GM12892 (cell line): Measurements from ENCODE around the gene FAM222A.
A peak's percentile ranks its signal among the peaks of the same experiment; 100 is the strongest.

ENCODE experiments used
- DNase-seq: peaks from one replicate; pipeline ENCODE4 v3.0.0; 2011; ENCODE audit not compliant: insufficient read length
- FAIRE-seq: peaks from 2 replicates; lab custom pipeline; 2011; peaks lifted over from hg19 to GRCh38; lab: Jason Lieb, UNC
- POLR2A ChIP-seq: IDR thresholded peaks from 2 replicates; pipeline ENCODE4 v1.6.1; 2011; ENCODE audit warnings: low read depth, low read length, control low read depth
- POLR2AphosphoS5 ChIP-seq: IDR thresholded peaks from 2 replicates; pipeline ENCODE4 v1.6.1; 2011; ENCODE audit warnings: low read depth, low read length, control low read depth
- TAF1 ChIP-seq: IDR thresholded peaks from 2 replicates; pipeline ENCODE4 v1.6.1; 2011; ENCODE audit warnings: low read depth, mild to moderate bottlenecking, control low read depth, low read length, borderline replicate concordance

The FAM222A gene

DNA sequence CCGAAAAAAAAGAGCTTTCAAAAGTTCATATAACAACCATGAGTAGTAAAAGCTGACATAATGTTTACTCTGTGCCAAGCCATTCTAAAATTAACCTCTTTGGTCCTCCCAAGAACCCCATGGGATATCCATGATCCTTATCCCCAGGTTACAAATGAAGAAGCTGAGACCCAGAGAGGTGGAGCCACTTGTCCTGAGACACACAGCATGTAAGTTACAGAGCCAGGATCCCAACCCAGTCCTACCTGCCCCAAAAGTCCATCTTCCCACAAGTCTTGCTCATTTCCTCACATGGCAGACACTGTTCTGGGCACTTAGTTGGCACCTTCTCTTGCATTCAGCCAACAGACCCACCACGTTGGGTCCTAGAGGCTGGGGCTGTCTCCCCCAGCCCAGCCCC lies 82.4 kb downstream of the FAM222A start:
- DNase-seq (no peak), FAIRE-seq (no peak)
- TF ChIP-seq POLR2A (no peak), POLR2AphosphoS5 (no peak), TAF1 (no peak)

GRCh38 chr12:109797905-109798669 lies 84.5 kb downstream of the FAM222A start:
- no peak for FAIRE-seq
- DNase-seq: no peak
- TF ChIP-seq POLR2AphosphoS5: no peak
- no peak for TF ChIP-seq TAF1
- TF ChIP-seq POLR2A: no peak

DNA sequence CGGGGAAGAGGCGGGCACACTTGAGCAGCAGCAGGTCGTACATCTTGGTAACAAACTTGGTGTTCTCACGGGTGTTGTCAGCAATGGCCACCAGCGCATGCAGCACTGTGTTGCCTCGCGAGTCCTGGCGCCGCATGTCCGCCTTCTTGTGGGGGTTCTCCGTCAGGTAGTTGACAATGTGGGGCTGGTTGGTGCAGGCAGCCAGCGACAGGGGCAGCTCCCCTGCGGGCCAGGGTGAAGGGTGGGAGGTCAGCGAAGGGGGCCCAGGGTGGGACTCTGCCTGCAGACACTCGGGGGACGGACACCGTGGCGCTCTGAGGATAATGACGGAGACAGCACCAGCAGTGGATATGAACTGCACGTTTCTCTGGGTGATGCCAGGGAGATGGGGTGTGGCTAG lies 85.1 kb downstream of the FAM222A start:
- FAIRE-seq (no peak), DNase-seq (no peak)
- no peak for TF ChIP-seq POLR2AphosphoS5
- TF ChIP-seq POLR2A: no peak
- no peak for TF ChIP-seq TAF1

GRCh38 chr12:109800536-109800935 lies 86.9 kb downstream of the FAM222A start:
- FAIRE-seq: no peak
- no peak for DNase-seq
- TF ChIP-seq POLR2A (no peak), POLR2AphosphoS5 (no peak), TAF1 (no peak)

- DNase-seq (no peak), FAIRE-seq (no peak)
These were observed 89.2 kb downstream of the FAM222A start for GRCh38 chr12:109802828-109803227.

DNA sequence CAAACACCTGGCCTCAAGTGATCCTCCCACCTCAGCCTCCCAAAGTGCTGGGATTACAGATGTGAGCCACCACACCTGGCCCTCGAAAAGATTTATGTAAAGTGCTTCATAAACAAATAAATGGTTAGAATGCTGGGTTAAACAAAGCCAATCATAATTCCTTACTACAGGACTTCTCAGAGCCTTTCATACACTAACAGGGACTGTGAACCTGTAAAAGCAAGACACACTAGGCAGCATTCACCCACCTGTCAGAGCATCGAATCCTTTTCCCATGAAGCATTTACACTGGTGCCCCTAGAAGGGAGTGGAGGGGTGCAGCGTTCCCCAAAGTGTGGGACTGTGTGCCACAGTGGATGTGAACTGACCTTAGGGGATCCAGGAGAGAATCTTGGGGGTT lies 90.1 kb downstream of the FAM222A start:
- FAIRE-seq (no peak), DNase-seq (no peak)
- no peak for TF ChIP-seq POLR2A
- no peak for TF ChIP-seq POLR2AphosphoS5
- TF ChIP-seq TAF1: no peak

More at GRCh38 chr12:109802828-109803227, 89.2 kb downstream of the FAM222A start:
- TF ChIP-seq POLR2AphosphoS5 (no peak), TAF1 (no peak), POLR2A (no peak)

DNA sequence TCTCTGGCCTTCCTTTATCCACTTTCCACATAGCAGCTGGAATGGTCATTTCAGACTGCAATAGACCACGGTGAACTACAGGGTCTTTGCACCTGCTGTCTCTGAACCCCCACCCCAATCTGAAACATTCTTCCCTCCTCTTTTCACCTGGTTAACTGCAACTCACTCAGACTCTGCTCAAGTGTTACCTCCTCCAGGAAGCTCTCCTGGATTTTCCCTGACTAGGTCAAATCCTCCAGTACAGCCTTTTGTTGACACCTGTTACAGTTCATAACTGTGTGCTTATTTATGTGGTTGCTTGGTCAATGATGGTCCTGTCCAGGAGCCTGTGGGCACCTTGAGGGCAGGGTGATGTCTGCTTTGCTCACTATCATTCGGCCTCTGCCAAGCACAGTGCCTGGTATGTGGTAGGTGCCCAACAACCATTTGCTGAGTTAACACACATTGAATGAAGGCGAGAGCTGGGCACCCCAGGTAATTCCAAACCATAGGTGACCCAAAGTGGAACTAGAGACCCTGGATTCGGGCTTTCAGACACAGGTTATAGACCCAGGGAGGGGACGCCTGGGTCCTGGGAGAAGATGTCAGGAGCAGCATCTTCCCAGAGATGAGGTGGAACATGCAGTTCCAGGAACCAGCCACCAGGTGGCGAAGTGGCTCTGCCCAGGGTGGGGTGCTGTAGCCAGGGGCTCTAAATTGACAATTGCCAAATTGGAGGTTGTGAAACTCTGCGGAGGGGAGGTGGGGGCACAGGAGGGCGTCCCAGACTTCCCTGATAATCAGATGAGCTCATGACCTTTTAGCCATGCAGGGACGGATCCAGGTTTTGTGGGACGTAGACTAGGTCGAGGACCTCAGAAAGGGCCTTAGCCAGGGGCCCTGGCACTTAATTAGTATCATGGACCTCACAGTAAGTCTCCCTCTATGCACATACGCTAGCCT lies 91.5 kb downstream of the FAM222A start:
- DNase-seq: peak; percentile 69
- TF ChIP-seq TAF1 (no peak), POLR2AphosphoS5 (no peak), POLR2A (no peak)
- peak; percentile 75 for FAIRE-seq

DNA sequence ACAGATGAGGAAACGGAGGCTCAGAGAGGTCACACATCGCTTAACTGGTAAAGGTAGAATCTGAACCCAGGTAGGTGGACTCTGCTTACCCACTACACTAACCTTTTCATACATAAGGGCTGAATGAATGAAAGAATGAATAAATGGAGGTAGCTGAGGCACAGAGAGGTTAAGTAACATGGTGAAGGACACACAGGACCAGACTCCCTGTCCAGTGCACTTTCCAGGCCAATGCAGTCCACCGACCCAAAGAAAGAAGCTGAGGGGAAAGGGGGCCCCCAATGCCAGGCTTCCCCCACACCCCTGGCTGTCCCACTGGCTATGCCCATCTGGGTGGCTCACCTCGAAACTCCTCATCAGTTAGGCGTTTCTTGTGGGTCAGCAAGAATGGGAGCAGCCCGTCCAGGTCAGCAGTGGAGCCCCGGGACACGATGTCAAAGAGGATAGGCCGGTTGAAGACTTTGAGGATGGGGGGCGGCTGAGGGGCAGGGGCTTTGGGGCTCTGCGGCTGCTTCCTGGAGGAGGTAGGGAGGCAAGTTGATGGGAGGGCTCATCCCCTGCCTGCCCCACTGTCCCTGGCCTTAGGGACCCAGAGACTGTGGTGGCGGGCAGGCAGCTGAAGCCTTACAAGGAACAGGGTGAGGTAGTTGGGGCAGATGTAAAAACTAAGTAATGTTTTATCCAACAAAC lies 94.5 kb downstream of the FAM222A start:
- no peak for DNase-seq
- TF ChIP-seq POLR2AphosphoS5: no peak
- TF ChIP-seq POLR2A: no peak
- no peak for TF ChIP-seq TAF1
- FAIRE-seq: no peak

- DNase-seq: no peak
- FAIRE-seq: no peak
- TF ChIP-seq POLR2A (no peak), TAF1 (no peak), POLR2AphosphoS5 (no peak)
These were observed 95.4 kb downstream of the FAM222A start for GRCh38 chr12:109808876-109809646.

GRCh38 chr12:109810954-109811623 lies 97.5 kb downstream of the FAM222A start:
- no peak for TF ChIP-seq POLR2AphosphoS5
- no peak for TF ChIP-seq TAF1
- no peak for TF ChIP-seq POLR2A
- FAIRE-seq: no peak
- no peak for DNase-seq

- FAIRE-seq (no peak), DNase-seq (no peak)
- TF ChIP-seq POLR2A: no peak
- TF ChIP-seq POLR2AphosphoS5: no peak
- TF ChIP-seq TAF1: no peak
These were observed 98.0 kb downstream of the FAM222A start for GRCh38 chr12:109811624-109811995.
